Measurements from ENCODE around the gene TRAP1.

TRAP1 gene

GRCh38 chr16:3762107-3762750 is 44.9 kb upstream of the TRAP1 start:
- H3K36me3 ChIP-seq (ENCODE audit: low read length), result peaks cover 18% of the 10 kb centered on the region; the same call in 1 of the 2 replicates
- H3F3A ChIP-seq (ENCODE audit: insufficient read depth), result no peaks in the 10 kb centered on the region
- H3K4me2 ChIP-seq (ENCODE audit: low read depth, low read length, poor library complexity, severe bottlenecking), result no peak overlapping the region

GRCh38 chr16:3761375-3762106 is 44.2 kb upstream of the TRAP1 start:
- no peak overlapping the region for H3K4me3 ChIP-seq (ENCODE audit: insufficient read depth, low read length, poor library complexity, severe bottlenecking)
- no peaks in the 10 kb centered on the region for H3K9me2 ChIP-seq (replicated peaks; ENCODE audit: insufficient read depth, low read length)
- H3K36me3 ChIP-seq (ENCODE audit: low read length), result peaks cover 19% of the 10 kb centered on the region; the same call in 1 of the 2 replicates
- H3K27ac ChIP-seq (ENCODE audit: low read depth, low read length), result no peak overlapping the region
- TF ChIP-seq EZH2phosphoT487 (conservative IDR thresholded peaks at IDR 0.05; ENCODE audit: low read length) (no peak), CTCF (IDR thresholded peaks at IDR 0.05; ENCODE audit: insufficient read depth, low read length, poor library complexity, severe bottlenecking) (no peak)
- no peaks in the 10 kb centered on the region for H3K9me3 ChIP-seq (ENCODE audit: insufficient read depth, low read length)
- H3K9ac ChIP-seq (ENCODE audit: low read length), result no peak overlapping the region
- H3K79me2 ChIP-seq (ENCODE audit: insufficient read depth, low read length), result peaks cover 4% of the 10 kb centered on the region; the same call in 1 of the 2 replicates
- H4K20me1 ChIP-seq (ENCODE audit: low read depth, low read length), result no peaks in the 10 kb centered on the region
- H3K4me2 ChIP-seq (ENCODE audit: low read depth, low read length, poor library complexity, severe bottlenecking), result no peak overlapping the region
- no peak overlapping the region for H2AFZ ChIP-seq (ENCODE audit: low read depth, low read length, severe bottlenecking)
- no peaks in the 10 kb centered on the region for H3K27me3 ChIP-seq (ENCODE audit: low read length)
- H3F3A ChIP-seq (ENCODE audit: insufficient read depth), result no peaks in the 10 kb centered on the region; the same call in 1 of the 2 replicates

More at GRCh38 chr16:3762107-3762750, 44.9 kb upstream of the TRAP1 start:
- Histone ChIP-seq H3K9me3 (ENCODE audit: insufficient read depth, low read length) (no peaks in the 10 kb centered on the region), H3K9me2 (replicated peaks; ENCODE audit: insufficient read depth, low read length) (no peaks in the 10 kb centered on the region), H2AFZ (ENCODE audit: low read depth, low read length, severe bottlenecking) (no peak overlapping the region), H4K20me1 (ENCODE audit: low read depth, low read length) (no peaks in the 10 kb centered on the region), H3K27ac (ENCODE audit: low read depth, low read length) (no peak overlapping the region), H3K79me2 (ENCODE audit: insufficient read depth, low read length) (peaks cover 4% of the 10 kb centered on the region; the same call in 1 of the 2 replicates), H3K4me3 (ENCODE audit: insufficient read depth, low read length, poor library complexity, severe bottlenecking) (no peak overlapping the region), H3K27me3 (ENCODE audit: low read length) (no peaks in the 10 kb centered on the region), H3K9ac (ENCODE audit: low read length) (no peak overlapping the region)
- TF ChIP-seq EZH2phosphoT487 (conservative IDR thresholded peaks at IDR 0.05; ENCODE audit: low read length) (no peak), CTCF (IDR thresholded peaks at IDR 0.05; ENCODE audit: insufficient read depth, low read length, poor library complexity, severe bottlenecking) (no peak)

DNA sequence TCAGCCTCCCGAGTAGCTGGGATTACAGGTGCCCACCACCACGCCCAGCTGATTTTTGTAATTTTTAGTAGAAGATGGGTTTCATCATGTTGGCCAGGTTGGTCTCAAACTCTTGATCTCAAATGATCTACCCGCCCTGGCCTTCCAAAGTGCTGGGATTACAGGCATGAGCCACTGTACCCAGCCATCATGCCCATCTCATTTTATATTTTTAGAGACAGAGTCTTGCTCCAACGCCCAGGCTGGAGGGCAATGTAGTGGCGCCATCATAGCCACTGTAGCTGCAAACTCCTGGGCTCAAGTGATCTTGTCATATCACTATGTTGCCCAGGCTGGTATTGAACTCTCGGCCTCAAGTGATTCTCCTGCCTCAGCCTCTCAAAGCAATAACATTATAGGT is 43.2 kb upstream of the TRAP1 start:
- peaks cover 4% of the 10 kb centered on the region; the same call in 1 of the 2 replicates for H3K79me2 ChIP-seq (ENCODE audit: insufficient read depth, low read length)
- TF ChIP-seq EZH2phosphoT487 (conservative IDR thresholded peaks at IDR 0.05; ENCODE audit: low read length) (no peak), CTCF (IDR thresholded peaks at IDR 0.05; ENCODE audit: insufficient read depth, low read length, poor library complexity, severe bottlenecking) (no peak)

More for the DNA sequence above, 43.2 kb upstream of the TRAP1 start:
- Histone ChIP-seq H3K4me2 (ENCODE audit: low read depth, low read length, poor library complexity, severe bottlenecking) (no peak overlapping the region), H3K4me3 (ENCODE audit: insufficient read depth, low read length, poor library complexity, severe bottlenecking) (no peak overlapping the region), H3K27ac (ENCODE audit: low read depth, low read length) (no peak overlapping the region), H3K36me3 (ENCODE audit: low read length) (peaks cover 21% of the 10 kb centered on the region; the same call in 1 of the 2 replicates), H3K9ac (ENCODE audit: low read length) (no peak overlapping the region), H3K9me2 (replicated peaks; ENCODE audit: insufficient read depth, low read length) (no peaks in the 10 kb centered on the region), H2AFZ (ENCODE audit: low read depth, low read length, severe bottlenecking) (no peak overlapping the region), H3K27me3 (ENCODE audit: low read length) (no peaks in the 10 kb centered on the region), H4K20me1 (ENCODE audit: low read depth, low read length) (no peaks in the 10 kb centered on the region), H3K9me3 (ENCODE audit: insufficient read depth, low read length) (no peaks in the 10 kb centered on the region), H3F3A (ENCODE audit: insufficient read depth) (no peaks in the 10 kb centered on the region; the same call in 1 of the 2 replicates)
